Midbrain (tissue), 1 donor: ENCODE data around the gene ALOX15.
"Not testable (repeated sequence)": the region's sequence is repeated elsewhere in the genome, so short reads cannot be mapped to it uniquely, and the experiment has no call there.

Experiments used
- DNase-seq: peaks from one replicate; lab custom pipeline; 2025; lab: John Stamatoyannopoulos, UW

The ALOX15 gene

GRCh38 chr17:4655933-4656332, 14.5 kb upstream of the ALOX15 start:
- DNase-seq = not testable (repeated sequence)

GRCh38 chr17:4652997-4653396, 11.5 kb upstream of the ALOX15 start:
- no peak for DNase-seq

GRCh38 chr17:4648741-4649140, 7.3 kb upstream of the ALOX15 start:
- no peak for DNase-seq

GRCh38 chr17:4645642-4646041, 4.2 kb upstream of the ALOX15 start:
- DNase-seq = no peak

GRCh38 chr17:4643676-4644075, 2.2 kb upstream of the ALOX15 start:
- DNase-seq = no peak

- no peak for DNase-seq
These were observed 808 bp upstream of the ALOX15 start for GRCh38 chr17:4642286-4642685.

GRCh38 chr17:4640569-4641188, 799 bp downstream of the ALOX15 start:
- DNase-seq = not testable (repeated sequence)

- not testable (repeated sequence) for DNase-seq
These were observed 2.0 kb downstream of the ALOX15 start for GRCh38 chr17:4639301-4640059.

- not testable (repeated sequence) for DNase-seq
These were observed 2.7 kb downstream of the ALOX15 start for GRCh38 chr17:4638766-4639165.

- no peak for DNase-seq
These were observed 4.9 kb downstream of the ALOX15 start for GRCh38 chr17:4636474-4637100.

GRCh38 chr17:4635823-4636375, 5.6 kb downstream of the ALOX15 start:
- DNase-seq = peak; percentile 13

GRCh38 chr17:4634976-4635375, 6.5 kb downstream of the ALOX15 start:
- DNase-seq = no peak

GRCh38 chr17:4633643-4634042, 7.8 kb downstream of the ALOX15 start:
- no peak for DNase-seq

- no peak for DNase-seq
These were observed 8.9 kb downstream of the ALOX15 start for GRCh38 chr17:4632581-4632920.

GRCh38 chr17:4631836-4632580, 9.5 kb downstream of the ALOX15 start:
- no peak for DNase-seq

- no peak for DNase-seq
These were observed 10.0 kb downstream of the ALOX15 start for GRCh38 chr17:4631431-4631830.

- DNase-seq = no peak
These were observed 14.7 kb downstream of the ALOX15 start for GRCh38 chr17:4626734-4627256.

- no peak for DNase-seq
These were observed 16.3 kb downstream of the ALOX15 start for GRCh38 chr17:4625181-4625617.

GRCh38 chr17:4624451-4624911, 17.0 kb downstream of the ALOX15 start:
- DNase-seq = not testable (repeated sequence)

- DNase-seq = no peak
These were observed 18.2 kb downstream of the ALOX15 start for GRCh38 chr17:4623249-4623648.

- DNase-seq = no peak
These were observed 19.1 kb downstream of the ALOX15 start for GRCh38 chr17:4622375-4622774.
